Measurements from ENCODE around the gene CDH18.

CDH18 gene

GRCh38 chr5:19424506-19424905 lies 563.5 kb downstream of the CDH18 start:
- ChIA-PET CTCF (no interaction called here), POLR2A (ENCODE audit: low non-redundant PET) (no interaction called here)
- H3K27ac ChIP-seq = no peak overlapping the region
- no peak for DNase-seq (ENCODE audit: low spot score)
- no peak for TF ChIP-seq CTCF (conservative IDR thresholded peaks at IDR 0.05; ENCODE audit: low read depth)

Measured in RWPE1 (cell line).